Upper lobe of left lung (tissue), 6 donors: ENCODE data around the gene B3GALT5. TPM values are rescaled to one million over a fixed set of nuclear protein-coding genes. Genes with fewer than 3 reads are reported as not detected.

Experiments
- ATAC-seq, 2 donors: fragments of 200-7000 bp; cut with Tn5 transposase; one replicate each; pipeline ENCODE4 v1.9.1; 2022; ENCODE audit warnings: mild to moderate bottlenecking in 2 of 2, moderate library complexity in 2 of 2; ENCODE audit not compliant: low FRiP score in 2 of 2
- DNase-seq, 2 donors: peaks; one replicate each; pipeline ENCODE4 v3.0.0-alpha.2; 2019 to 2020
- H3K27ac ChIP-seq, 4 donors: fragments of 200-600 bp; sonication (generic); one replicate each; pipeline ENCODE4 v1.5.1; 2016 to 2019
- H3K27me3 ChIP-seq, 4 donors: fragments of 200-600 bp; sonication (generic); one replicate each; pipeline ENCODE4 v1.5.1; 2017 to 2019
- H3K36me3 ChIP-seq, 4 donors: fragments of 200-600 bp; sonication (generic); one replicate each; pipeline ENCODE4 v1.5.1; 2016 to 2019
- H3K4me1 ChIP-seq, 4 donors: fragments of 200-600 bp; sonication (generic); one replicate each; pipeline ENCODE4 v1.5.1; 2018 to 2019
- H3K4me3 ChIP-seq, 4 donors: fragments of 200-600 bp; sonication (generic); one replicate each; pipeline ENCODE4 v1.5.1; 2017 to 2019; ENCODE audit warnings: mild to moderate bottlenecking in 2 of 4, moderate library complexity in 1 of 4
- H3K9me3 ChIP-seq, 4 donors: fragments of 200-600 bp; sonication (generic); one replicate each; pipeline ENCODE4 v1.5.1; 2018 to 2019
- EP300 ChIP-seq, 4 donors: sonication (generic); formaldehyde crosslinking; IDR thresholded peaks; one replicate each; pipeline ENCODE4 v1.5.1; 2017; ENCODE audit warnings: antibody characterized with exemption in 4 of 4, control low read depth in 2 of 4
- POLR2A ChIP-seq, 4 donors: fragments of 450-650 bp; IDR thresholded peaks; one replicate each; pipeline ENCODE4 v1.5.1; 2016 to 2017; ENCODE audit warnings: antibody characterized with exemption in 4 of 4, mild to moderate bottlenecking in 2 of 4
- POLR2AphosphoS5 ChIP-seq, 2 donors: sonication (generic); formaldehyde crosslinking; IDR thresholded peaks; one replicate each; pipeline ENCODE4 v1.5.1; 2017; ENCODE audit warnings: antibody characterized with exemption in 2 of 2
- WGBS, 2 donors: methylation state at CpG; one replicate each; pipeline ENCODE4 v1.1.5; 2017 to 2018; 5-methylcytosine and 5-hydroxymethylcytosine counted together
- total RNA-seq, 6 donors: library from RNA; depleted of rRNA in 4 of 6; stranded (reverse); fragments of >200 nt in 4 of 6; gene quantifications; one replicate each; pipeline versions ENCODE4 v1.1.0 to v1.2.1, GENCODE V29; 2016 to 2021
- TF ChIP-seq, protein P1 (sequence below), 6 experiments: fragments of 450-650 bp in 4 of 6; fragments of 200-600 bp in 2 of 6; sonication (generic) in 2 of 6; IDR thresholded peaks; one replicate each; pipeline ENCODE4 v1.5.1; 2016 to 2019; ENCODE audit warnings: antibody characterized with exemption in 6 of 6
- donor health status: DM: no; HTN: no; CAD: no; lungs with moderate emphysema.
- donor health status: DM: no; HTN: yes; CAD: no; lungs with severe emphysema.

B3GALT5 gene
- total RNA-seq, 6 donors from 2014 or later: under 0.01 to 0.71 (median 0.09) TPM; not detected in 1

DNA sequence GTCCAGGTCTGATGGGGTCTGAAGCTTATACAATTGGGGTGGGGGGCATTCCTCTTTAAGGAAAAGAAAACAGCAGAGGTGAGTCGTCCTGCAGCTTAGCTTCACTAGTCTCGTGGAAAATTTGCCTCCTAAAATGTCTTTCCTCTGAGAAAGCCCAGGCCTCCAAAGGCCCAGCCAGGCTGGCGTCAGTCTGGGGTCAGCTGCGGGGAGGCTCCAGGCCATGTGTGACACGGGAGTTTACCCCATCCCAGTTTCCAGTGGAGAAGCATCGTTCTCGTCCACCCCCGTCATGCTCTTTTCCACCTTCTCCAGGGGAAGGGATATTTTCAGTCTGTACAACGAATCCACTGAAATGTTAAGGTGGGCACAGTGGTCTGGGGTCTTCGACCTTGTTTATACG lies 42.8 kb downstream of the B3GALT5 start:
- H3K4me3 ChIP-seq: no peak overlapping the region
- peaks cover 0 to 10% (median 3%) of the 10 kb centered on the region in 4 donors for H3K9me3 ChIP-seq
- no peaks in the 10 kb centered on the region for H3K36me3 ChIP-seq
- H3K27me3 ChIP-seq: no peaks in the 10 kb centered on the region
- 85 to 90% methylated on average over 11 of the region's 11 CpGs for WGBS, 2 donors
- peaks cover 0 to 10% (median 0%) of the 10 kb centered on the region in 4 donors for H3K4me1 ChIP-seq
- TF ChIP-seq POLR2A (IDR thresholded peaks at IDR 0.05) (no peak), EP300 (IDR thresholded peaks at IDR 0.05) (no peak), POLR2AphosphoS5 (IDR thresholded peaks at IDR 0.05) (no peak)
- TF ChIP-seq, protein P1, sequence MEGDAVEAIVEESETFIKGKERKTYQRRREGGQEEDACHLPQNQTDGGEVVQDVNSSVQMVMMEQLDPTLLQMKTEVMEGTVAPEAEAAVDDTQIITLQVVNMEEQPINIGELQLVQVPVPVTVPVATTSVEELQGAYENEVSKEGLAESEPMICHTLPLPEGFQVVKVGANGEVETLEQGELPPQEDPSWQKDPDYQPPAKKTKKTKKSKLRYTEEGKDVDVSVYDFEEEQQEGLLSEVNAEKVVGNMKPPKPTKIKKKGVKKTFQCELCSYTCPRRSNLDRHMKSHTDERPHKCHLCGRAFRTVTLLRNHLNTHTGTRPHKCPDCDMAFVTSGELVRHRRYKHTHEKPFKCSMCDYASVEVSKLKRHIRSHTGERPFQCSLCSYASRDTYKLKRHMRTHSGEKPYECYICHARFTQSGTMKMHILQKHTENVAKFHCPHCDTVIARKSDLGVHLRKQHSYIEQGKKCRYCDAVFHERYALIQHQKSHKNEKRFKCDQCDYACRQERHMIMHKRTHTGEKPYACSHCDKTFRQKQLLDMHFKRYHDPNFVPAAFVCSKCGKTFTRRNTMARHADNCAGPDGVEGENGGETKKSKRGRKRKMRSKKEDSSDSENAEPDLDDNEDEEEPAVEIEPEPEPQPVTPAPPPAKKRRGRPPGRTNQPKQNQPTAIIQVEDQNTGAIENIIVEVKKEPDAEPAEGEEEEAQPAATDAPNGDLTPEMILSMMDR (IDR thresholded peaks at IDR 0.05): no peak
- H3K27ac ChIP-seq: no peak overlapping the region
- ATAC-seq (no peak), DNase-seq (no peak)

DNA sequence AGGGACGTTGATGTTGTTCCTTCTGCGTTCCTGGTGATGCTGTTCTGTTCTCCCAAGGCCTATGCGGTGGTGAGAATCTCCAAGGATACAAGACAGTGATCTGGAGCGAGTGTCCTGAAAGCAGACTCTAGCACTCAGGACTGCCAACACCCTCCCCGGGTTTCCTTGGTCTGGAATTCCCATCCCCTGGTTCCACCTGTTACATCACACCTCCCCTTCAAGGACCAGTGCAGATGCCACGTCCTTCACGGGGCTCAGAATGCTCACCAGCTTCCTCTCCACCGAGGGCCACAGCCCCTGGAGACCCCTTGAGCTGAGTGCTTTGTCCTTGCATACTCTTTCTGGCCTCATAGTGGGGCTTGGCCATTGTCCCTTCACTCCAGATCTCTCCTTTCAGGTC lies 43.5 kb downstream of the B3GALT5 start:
- no peak for DNase-seq
- 69 to 82% methylated on average over 8 of the region's 8 CpGs for WGBS, 2 donors
- Histone ChIP-seq H3K4me1 (peaks cover 0 to 14% (median 2%) of the 10 kb centered on the region in 4 donors), H3K36me3 (no peaks in the 10 kb centered on the region), H3K4me3 (no peak overlapping the region), H3K27ac (no peak overlapping the region), H3K9me3 (peaks cover 0 to 10% (median 3%) of the 10 kb centered on the region in 4 donors), H3K27me3 (no peaks in the 10 kb centered on the region)
- no peak for ATAC-seq
- no peak for TF ChIP-seq POLR2A (IDR thresholded peaks at IDR 0.05)
- TF ChIP-seq, protein P1 (IDR thresholded peaks at IDR 0.05): no peak
- no peak for TF ChIP-seq EP300 (IDR thresholded peaks at IDR 0.05)
- no peak for TF ChIP-seq POLR2AphosphoS5 (IDR thresholded peaks at IDR 0.05)

DNA sequence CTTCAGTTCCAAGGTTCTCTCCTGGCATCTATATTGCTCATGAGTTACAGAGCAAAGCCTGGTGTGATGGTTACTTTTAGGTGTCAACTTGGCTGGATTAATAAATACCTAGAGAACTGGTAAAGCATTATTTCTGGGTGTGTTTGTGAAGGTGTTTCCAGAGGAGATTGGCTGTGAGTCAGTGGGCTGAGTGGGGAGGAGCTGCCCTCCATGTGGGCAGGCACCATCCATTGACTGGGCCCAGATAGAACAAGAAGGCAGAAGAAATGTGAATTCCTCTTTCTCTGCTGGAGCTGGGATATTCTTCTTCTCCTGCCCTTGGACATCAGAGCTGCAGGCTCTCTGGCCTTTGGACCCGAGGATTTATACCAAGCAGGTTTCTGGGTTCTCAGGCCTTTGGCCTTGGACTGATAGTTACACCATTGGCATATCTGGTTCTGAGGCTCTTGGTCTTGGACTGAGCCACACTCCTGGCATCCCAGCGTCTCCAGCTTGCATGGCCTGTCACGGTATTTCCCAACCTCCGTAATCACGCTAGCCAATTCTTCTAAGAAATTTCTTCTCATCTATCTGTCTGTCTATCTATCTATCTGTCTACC lies 44.5 kb downstream of the B3GALT5 start:
- Histone ChIP-seq H3K9me3 (peaks cover 0 to 10% (median 3%) of the 10 kb centered on the region in 4 donors), H3K36me3 (no peaks in the 10 kb centered on the region), H3K4me3 (no peak overlapping the region), H3K4me1 (peaks cover 0 to 14% (median 2%) of the 10 kb centered on the region in 4 donors), H3K27me3 (no peaks in the 10 kb centered on the region), H3K27ac (no peak overlapping the region)
- ATAC-seq (no peak), DNase-seq (no peak)
- TF ChIP-seq, protein P1 (IDR thresholded peaks at IDR 0.05): no peak
- TF ChIP-seq EP300 (IDR thresholded peaks at IDR 0.05): no peak
- TF ChIP-seq POLR2A (IDR thresholded peaks at IDR 0.05): no peak
- no peak for TF ChIP-seq POLR2AphosphoS5 (IDR thresholded peaks at IDR 0.05)
- 97 to 99% methylated on average over 5 of the region's 5 CpGs for WGBS, 2 donors

DNA sequence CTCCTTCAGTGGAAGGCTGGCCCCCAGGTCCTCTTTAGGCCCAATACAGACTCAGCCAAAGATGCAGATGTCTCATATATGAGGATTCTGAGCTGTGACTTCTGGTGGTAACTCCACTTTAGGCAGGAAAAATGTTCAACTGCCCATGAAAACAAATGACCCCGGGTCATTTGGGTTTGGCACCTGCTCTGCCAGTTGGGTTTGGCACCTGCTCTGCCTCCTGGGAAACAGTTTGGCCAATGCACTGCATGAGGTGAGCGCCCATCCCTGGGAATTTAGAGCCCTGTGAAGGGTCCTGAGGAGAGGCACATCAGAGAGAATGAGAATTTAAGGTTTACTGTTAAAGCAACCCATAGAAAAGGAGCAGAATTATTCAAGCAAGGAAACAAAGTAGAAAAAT lies 45.3 kb downstream of the B3GALT5 start:
- TF ChIP-seq POLR2A (IDR thresholded peaks at IDR 0.05) (no peak), POLR2AphosphoS5 (IDR thresholded peaks at IDR 0.05) (no peak), EP300 (IDR thresholded peaks at IDR 0.05) (no peak)
- TF ChIP-seq, protein P1 (IDR thresholded peaks at IDR 0.05): no peak

More for the DNA sequence above, 45.3 kb downstream of the B3GALT5 start:
- Histone ChIP-seq H3K4me3 (no peak overlapping the region), H3K27me3 (no peaks in the 10 kb centered on the region), H3K4me1 (peaks cover 0 to 14% (median 2%) of the 10 kb centered on the region in 4 donors), H3K9me3 (peaks cover 0 to 7% (median 3%) of the 10 kb centered on the region in 4 donors), H3K27ac (no peak overlapping the region), H3K36me3 (no peaks in the 10 kb centered on the region)
- WGBS, 2 donors: 78 to 81% methylated on average over 2 of the region's 2 CpGs
- DNase-seq (no peak), ATAC-seq (no peak)
